ELR (cell line): ENCODE data around the gene ST3GAL4.
"Not testable (repeated sequence)": the region's sequence is repeated elsewhere in the genome, so short reads cannot be mapped to it uniquely, and the experiment has no call there.

Experiments used
- DNase-seq: peaks from one replicate; pipeline ENCODE4 v3.0.0-alpha.2; 2015; ENCODE audit warnings: low read depth

ST3GAL4 gene

DNA sequence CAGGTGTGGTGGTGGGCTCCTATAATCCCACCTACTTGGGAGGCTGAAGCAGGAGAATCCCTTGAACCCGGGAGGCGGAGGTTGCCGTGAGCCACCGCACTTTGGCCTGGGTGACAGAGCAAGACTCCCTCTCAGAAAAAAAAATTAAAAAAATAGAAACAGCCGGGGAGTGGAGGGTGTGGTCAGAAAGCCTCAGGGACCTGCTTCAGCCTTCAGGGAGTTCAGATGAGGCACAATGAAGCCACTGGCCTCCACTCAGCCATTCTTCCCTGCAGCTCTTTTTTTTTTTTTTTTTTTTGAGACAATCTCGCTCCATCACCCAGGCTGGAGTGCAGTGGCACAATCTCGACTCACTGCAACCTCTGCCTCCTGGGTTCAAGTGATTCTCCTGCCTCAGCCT is 8.5 kb upstream of the ST3GAL4 start:
- not testable (repeated sequence) for DNase-seq

DNA sequence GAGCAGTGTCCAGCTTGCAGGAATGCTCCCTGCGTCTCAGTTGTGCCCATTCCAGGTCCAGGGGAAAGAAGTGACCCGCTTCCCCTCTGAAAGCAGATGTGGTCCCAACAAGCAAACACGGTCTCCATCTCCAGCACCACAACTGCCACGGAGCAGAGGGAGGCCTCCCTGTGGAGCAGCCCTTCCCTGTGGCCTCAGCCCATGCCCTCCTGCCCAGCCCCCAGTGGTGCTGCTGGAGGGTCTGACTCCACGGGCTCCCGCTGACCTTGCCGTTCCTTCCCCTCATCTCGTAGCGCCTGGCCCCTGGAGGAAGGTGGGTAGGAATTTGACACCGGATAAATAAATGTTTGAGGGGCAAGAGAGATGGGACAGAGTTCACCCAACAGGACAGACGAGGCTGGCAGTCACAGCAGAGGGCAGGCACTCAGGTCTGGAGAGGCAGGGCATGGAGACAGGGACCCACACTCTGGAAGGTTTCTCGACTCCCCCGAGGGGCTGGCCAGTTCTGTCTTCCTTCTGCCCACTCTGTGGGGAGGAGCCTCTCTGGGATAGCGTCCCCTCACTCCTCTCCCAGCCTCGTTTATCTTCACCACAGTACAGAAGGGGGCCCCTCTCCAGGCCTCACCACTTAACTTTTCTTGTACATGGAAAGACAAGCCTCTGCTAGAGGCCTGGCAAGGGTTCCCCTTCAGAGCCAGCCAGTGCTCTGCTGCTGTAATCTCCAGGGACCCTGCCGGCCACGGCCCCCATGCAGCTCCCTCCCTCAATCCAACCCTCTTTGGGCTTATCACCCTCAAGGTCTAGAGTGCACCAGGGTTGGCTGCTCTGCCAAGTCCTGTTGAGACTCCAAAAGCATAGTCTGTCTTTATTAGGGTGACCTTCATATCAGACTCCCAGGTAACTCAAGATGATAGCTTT is 7.5 kb upstream of the ST3GAL4 start:
- no peak for DNase-seq

DNA sequence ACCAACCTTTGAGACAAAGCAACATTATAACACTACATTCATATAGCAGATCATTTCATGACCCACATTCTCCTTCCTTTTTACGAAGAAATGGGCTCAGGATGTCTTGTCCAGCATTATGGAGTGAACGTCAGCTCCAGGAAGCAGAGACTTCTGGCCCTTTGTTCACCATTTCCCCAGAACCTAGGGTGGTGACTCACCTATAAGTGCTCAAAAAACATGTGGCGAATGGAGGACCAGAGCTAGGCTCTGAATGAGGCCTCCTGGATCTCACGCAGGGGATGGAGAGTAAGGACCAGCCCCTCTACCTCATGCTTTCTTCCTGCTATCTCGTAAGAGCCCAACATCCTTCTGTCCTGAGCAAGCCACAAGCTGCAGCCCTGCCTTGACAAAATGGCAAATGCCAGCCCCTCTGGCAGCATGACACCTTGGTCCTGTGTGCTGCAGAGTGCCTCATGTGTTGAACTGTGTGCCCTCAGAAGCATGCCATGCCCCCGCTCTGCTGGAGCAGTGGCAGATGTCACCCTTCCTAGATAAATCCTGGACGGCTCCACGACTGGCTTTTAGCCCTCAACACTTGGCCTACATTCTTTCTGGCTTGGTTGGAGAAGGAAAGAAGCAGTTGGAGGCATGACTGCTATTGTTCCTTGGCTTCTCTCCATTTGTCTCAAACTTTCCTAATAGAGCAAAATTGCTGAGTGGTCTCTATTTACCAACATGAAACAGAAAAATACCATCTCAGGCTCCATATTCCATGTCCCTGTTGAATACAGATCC is 6.5 kb upstream of the ST3GAL4 start:
- DNase-seq: peak; percentile 40

DNA sequence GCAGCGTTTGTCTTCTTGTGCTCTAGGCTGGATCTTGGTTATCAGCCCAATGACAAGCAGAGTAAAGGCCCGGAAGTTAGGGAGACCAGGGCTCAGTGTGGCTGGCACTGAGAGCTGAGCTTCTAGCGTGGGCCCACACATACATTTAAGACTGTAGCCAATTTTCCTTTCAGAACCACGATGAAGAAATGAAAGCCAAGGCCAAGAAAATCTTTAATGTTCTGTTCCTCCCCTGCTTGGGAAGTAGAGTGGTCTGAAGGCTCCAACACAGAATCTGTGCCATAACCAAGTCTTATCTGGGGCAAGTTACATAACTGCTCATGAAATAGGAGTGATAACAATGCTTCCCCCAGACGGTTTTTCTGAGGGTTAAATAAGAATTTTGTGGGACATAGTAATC is 4.7 kb upstream of the ST3GAL4 start:
- no peak for DNase-seq

DNA sequence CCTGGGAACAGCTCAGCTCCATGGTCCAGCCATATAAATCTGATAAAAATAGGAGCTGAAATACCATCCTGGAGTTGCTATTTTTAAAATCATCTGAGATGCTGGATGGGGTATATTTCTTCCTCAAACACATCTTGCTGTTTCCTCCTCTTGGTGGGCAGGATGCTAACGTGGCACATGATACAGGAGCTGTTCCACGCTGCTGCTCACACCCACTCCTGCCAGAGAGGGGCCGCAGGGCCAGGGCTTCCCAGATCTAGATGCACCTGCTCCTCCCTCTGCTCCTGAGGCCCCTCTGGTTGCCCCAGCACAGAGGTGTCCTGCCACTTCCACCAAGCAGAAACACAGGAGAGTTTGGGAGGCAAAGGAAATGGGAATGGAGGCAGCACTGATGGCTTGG is 3.3 kb upstream of the ST3GAL4 start:
- no peak for DNase-seq

DNA sequence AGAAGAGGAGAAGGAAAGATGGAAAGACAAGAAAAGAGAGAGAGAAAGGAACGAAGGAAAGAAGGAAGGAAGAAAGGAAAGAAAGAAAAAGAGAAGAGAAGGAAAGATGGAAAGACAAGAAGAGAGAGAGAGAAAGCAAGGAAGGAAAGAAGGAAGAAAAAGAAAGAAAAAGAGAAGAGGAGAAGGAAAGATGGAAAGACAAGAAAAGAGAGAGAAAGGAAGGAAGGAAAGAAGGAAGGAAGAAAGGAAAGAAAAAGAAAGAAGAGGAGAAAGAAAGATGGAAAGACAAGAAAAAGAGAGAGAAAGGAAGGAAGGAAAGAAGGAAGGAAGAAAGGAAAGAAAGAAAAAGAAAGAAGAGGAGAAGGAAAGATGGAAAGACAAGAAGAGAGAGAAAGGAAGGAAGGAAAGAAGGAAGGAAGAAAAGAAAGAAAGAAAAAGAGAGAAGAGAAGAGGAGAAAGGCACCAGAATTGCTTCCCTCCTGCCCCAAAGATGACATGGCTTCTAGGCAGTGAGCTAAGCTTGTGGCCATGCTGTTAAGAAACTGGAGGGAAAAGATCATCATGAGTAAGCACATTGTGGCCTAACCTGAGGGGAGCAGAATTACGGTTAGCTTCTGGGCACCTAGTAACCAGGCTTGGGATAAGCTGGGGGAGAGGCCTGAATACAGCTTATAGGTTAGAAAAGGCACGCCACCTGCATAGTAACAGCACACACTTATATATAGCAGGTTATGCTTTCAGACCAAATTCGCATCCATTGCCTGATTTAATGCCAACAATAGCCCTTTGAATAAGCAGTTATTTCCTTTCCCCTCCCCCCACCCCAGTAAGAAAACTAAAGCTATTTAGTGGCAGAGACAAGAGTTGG is 2.3 kb upstream of the ST3GAL4 start:
- DNase-seq: peak; percentile 92

DNA sequence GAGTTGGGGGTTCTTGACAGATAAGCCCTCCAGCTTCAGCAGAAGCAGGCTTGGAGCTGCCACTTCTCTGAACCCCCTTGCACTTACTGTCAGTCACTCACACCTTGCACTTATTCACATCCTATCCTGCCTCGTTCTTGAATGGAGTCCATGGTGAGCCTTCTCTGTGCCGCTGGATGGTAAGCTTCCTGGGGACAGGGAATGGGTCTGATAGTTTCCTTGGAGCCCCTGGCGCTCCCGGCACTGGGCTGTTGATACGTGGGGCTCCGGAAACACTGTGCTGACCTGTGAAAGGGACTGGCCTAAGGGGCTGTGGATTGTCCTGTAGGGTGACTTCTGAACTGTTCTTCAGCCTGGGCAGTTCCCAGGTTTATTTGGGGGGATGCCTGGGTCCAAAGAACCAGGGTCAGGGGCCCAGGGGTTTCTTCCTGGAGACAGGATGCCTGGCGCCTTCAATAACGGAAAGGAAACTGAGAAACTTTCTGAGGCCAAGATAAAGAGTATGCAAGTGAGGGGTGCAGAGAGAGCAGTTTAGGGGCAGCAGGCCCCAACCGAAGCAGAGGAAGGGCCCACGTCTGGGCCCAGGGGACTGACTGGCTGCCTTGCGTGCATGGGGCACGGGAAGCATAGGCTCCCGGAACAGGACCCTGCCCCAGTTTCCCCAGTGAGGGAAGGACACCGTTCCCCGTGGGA is 709 bp upstream of the ST3GAL4 start:
- DNase-seq: no peak

DNA sequence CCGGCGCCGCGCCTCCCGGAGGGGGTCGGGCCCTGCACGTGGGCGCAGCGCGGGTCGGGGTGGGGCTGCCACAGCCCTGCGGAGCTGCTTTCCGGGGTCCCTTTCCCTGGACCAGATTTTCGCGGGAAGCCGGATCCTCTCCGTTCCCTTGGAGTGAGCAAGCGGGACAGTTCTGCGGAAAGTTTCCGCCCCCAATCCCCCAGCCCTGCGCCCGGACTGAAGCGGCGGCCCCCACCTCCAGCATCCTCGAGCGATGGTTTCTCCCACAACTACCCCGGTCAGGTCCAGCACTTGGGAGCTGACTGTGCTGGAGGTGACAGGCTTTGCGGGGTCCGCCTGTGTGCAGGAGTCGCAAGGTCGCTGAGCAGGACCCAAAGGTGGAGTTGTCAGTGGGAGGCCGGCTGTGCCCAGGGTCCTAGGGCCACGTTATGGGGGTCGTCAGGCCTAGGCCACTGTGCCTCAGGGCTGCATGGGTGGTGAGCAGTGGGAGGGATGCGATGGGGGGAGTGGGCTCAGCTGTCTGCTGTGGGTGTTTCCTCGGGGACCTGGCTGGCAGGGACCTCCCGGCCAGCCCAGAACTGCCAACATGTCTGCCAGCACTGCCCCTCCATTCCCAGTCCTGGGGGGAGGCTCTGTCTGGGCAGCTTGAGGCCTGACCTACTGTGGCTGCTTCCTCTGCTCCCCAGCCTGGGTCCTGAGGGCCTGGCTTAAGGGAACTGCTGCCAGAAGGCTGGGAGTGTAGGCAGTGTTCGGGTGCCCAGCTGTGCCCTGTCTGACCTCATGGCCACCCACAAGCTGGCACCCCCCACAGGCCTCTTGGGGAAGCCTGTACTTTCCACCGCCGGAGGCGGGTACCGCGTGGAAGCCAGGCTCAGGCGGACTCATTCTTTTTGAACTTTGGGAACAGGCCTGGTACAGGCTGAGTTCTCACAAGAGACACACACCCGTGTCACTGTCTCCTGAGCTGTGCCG is 726 bp downstream of the ST3GAL4 start:
- peak; percentile 60 for DNase-seq

DNA sequence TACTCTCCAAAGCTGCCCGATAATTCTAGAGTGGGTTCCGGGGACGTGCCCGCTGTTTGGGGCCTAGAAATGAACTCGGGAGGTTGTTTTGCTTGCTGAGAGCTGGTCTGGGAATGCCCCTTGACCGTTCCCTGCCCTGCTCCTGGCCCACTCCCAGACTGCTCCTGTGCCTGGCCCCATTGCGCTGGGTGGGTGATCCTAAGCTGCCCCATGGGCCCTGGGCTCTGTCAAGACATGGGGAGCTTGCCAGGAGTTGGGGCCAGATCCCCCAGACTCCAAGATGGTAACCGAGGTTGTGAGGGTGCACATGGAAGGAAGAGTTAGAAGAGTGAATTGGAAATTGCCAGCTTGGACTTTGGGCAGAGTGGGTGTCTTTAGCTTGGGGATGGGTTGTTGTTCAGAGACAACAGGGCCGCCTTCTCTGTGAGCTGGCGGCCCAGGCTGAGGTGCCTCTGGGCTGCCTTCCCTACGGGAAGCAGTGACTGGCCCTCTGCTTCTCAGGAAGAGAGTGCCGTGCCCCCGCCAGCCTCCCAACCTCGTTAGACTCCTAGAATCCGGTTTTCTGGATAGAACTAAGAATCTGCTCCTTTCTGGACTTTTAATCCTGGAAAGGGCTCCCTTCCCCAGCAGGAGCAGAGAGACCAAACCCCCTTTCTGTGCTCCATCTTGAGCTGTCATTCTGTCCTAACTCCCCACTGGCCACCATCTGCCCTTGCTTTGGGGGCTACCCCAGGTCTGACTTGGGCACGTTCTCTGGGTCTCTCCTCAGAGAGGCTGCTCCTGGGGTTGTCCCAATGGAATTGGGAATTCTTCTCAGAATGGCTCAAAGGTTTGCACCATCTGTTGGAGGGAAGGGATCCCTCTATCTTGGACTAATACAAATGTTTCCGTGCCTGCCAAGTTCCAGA is 1.8 kb downstream of the ST3GAL4 start:
- no peak for DNase-seq

DNA sequence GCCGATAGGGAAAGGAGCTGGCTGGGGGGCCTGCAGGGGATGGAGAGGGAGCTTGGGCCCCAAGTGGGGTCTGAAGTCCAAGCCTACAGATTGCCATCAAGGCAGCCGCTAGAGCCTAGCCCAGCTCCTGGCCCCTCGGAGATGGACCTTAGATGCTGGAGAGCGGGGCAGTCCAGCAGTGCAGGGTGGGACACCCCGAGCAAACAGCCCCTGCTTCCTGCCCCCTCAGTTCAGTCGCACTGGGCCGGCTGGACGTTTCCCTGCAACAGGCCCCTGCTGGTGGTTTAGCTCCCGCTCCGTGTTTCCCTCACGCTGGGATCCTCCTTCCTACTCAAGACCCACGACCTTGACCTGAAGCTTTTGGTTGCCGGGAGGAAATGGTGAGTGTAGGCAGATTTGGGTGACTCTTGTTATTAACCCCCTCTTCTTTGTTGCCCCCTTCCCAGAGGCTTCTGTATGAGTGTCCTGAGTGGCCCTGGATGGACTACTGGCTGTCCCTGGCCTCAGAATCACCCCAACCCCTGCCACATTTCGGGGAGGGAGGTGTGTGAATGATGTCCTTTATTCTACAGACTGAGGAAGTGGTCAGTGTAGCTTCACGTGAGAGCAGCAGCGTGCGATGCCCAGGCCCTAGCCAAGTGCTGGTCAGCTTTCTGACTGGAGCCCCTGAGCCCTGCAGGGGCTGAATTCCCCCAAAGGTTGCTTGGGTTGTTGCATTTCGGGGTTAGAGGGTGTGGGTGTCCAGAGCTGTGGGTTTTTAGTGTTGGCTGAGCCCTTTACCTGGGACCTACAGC is 2.7 kb downstream of the ST3GAL4 start:
- no peak for DNase-seq

DNA sequence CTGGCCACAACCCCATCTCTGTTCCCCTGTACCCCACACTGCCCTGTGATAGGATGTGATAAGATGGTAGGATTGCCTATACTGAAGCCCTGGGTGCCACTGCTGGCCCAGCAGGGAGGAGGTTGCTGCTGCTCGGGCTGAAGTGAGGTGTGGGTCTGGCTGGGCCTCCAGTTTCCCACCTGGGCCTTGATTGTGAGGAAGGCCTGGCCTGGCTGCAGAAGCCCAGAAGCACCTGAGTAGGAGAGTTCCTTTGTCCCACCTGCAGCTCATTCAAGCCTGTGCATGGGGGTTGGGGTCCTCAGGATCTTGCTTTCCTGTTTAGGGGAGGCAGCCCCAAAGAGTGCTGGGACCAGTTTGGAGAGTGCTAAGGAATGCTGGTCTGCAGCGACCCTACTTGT is 3.3 kb downstream of the ST3GAL4 start:
- DNase-seq: no peak

DNA sequence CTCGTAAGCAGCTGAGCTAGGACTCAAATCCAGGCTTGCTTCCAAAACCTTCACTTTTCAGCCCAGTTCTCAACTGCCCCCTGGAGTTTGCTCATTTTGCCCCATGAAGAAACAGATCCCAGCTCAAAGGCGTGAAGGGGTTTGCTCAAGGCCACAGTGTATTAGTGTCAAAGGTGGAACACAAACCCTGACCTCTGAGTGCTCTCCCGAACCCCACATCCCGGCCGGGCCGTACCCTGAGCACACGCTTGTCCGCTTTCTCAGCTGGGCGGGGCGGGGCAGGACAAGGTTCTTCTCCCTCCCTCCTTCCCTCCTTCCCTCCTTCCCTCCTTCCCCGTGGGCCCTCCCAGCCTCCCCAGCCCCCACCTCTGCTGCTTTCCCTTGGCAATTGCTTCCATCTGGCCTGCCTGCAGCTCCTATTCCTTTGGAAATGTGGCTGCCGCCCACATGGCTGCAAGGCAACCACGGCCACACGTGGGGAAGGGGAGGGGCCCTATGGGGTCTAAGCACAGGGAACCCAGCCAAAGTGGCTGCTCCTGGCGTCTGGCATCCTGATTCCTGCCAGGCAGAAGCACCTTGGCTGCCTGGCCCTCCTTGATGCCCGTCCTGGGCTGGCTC is 4.1 kb downstream of the ST3GAL4 start:
- no peak for DNase-seq

DNA sequence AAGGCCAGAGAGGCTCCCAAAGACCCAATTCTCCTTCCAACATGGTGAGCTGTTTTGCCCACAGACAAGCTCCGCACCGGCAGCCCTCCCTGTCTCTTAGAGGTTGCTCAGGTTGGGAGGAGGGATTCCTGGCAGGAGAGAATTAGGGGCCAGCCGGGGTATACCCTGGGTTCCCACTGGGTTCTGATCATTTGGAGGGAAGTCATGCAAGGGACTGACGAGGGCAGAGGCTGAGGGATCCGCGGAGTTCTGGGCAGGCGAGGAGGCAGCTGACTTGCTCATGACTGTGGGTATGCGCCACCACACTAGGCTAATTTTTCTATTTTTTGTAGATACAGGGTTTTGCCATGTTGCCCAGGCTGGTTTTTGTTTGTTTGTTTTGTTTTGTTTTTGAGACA is 4.6 kb downstream of the ST3GAL4 start:
- DNase-seq: no peak

DNA sequence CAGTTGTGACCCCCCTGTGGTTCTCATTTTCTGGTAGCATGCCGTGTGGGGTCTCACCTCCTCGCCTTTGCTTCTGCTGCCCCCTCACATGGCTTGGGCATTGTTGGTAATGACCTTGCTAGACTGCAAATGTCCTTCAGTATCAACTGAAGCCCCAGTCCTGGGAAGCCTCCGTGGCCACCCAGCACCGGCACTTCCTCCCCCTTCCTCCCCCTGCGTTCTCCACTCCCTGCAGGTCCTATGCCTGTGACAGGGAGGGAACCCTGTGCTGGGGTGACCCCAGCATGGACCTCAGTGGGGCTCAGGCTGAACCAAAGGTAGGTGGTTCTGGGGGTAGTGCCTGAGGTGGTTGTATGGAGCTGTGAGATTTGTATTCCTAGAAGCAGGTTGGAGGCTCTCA is 5.9 kb downstream of the ST3GAL4 start:
- DNase-seq: no peak

DNA sequence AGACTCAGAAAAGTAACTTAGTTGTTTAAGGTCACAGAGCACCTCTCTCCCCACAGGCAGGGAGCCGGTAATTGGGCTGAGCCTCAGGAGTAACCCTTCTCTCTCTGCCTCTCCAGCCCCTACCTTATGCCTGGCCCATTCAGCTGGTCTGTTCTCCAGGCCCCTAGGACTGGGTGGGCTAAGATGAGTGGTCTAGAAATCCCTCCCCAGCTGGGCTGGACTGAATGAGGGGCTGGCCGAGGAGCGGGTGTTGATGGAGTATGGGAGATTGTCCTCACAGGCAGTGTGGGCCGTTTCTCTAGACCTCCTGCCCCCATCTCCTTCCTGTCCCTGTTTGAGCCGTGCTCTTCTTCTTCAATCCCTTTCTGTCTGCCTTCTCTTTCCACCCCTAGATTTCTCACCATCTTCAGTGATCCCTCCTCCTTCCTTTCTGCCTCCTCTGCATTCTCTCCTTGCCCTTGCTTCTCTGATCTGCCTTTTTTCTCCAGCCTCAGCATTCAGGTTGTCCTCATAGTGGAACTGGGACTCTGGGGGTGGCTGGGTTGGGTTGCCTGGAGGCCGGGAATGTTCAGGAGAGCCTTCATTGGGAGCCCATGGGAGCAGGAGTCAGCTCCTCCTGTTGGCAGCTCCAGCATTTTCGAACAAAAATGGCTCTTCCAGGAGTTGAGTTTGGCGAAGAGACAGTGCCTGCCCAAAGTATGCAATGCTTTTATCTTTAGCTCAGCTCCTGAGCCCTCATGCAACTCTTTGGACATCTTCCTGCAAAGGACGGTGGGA is 7.6 kb downstream of the ST3GAL4 start:
- no peak for DNase-seq

DNA sequence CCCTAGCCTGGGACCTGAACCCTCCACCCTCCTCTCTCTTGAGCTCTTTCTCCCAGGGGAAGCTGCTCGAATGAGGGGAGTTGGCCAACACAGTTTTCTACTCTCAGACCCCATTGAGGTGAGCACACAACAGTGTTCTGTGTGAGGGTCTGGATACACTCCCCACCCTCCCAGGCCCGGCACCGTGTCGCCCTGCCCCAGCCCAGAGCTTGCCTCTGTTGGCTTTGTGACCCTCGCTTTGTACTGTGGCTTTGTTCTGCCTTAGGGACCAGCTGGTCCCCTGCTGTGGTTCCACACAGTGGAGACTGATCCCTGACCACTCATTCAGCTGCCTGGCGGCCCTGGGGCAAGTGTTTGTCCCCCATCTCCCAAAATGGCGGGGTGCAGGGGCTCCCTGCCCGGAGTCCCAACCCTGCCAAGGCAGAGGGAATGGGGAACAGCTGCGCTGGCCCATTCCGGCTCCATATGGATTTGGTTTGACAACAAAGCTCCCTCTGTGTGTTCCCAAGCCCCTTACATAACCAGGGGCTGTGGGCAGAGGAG is 8.3 kb downstream of the ST3GAL4 start:
- DNase-seq: no peak

DNA sequence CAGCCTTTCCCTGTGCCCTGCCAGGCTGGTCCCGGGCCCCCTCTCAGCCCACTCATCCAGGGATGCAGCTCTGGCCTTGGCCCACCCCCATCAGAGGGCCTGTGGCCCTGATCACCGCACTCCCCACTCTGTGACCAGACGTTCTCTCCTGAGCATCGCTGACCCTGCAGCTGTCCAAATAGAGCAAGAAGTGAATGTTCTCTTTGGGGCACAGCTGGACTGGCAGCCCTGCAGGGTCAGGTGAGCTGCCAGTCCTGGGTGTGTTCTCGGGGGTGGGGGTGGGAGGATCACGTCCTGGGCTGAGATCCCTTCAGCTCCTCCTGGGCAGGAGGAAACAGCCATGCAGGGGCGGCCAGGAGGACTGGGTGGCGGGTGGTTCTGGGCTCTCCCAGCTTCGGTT is 9.2 kb downstream of the ST3GAL4 start:
- not testable (repeated sequence) for DNase-seq
